ENCODE data around the gene SNTG2. TPM values are rescaled to one million over a fixed set of nuclear protein-coding genes. Genes with fewer than 3 reads are reported as not detected.
A peak's percentile ranks its signal among the peaks of the same experiment; 100 is the strongest.

Gene SNTG2
- total RNA-seq, 3 donors from 2014 or later (not counting 1 experiment from before 2014, with no cell fraction given) = not detected

DNA sequence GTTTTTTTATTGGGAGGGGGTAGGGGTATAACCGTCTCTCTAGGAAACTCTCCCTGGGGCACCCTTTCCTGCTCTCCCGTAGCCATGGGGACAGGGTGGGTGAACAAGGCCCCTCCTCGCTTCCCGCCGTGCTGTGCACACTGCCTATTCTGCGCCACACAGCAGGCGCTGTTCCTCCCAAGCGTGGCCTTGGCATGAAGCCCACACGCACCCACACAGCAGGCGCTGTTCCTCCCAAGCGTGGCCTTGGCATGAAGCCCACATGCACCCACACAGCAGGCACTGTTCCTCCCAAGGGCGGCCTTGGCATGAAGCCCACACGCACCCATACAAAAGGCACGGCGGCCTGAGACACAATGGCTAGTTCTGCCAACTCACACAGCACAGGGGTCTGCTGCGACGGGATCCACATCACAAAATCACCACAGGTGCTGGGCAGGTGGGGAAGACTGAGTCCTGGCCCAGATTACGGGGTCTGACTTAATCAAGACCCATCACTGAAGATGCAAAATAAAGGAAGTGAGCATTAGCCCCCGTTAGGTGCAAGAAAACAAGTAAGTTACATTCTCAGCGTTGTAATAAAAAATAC lies 416.0 kb downstream of the SNTG2 start:
- no peaks in the 10 kb centered on the region for H3K4me1 Mint-ChIP-seq
- H3K36me3 Mint-ChIP-seq = no peaks in the 10 kb centered on the region
- H3K4me3 Mint-ChIP-seq = no peak overlapping the region
- Histone ChIP-seq H3K4me3 (ENCODE audit: low read length) (no peak overlapping the region), H3K27ac (ENCODE audit: low read length) (no peak overlapping the region), H3K9me3 (ENCODE audit: control insufficient read depth, insufficient read depth, low read length) (no peaks in the 10 kb centered on the region), H3K36me3 (ENCODE audit: control insufficient read depth, insufficient read depth, low read length) (no peaks in the 10 kb centered on the region), H3K27me3 (ENCODE audit: control insufficient read depth, insufficient read depth, low read length) (no peaks in the 10 kb centered on the region), H3K4me1 (ENCODE audit: control insufficient read depth, insufficient read depth, low read length) (no peaks in the 10 kb centered on the region)
- WGBS (ENCODE audit: insufficient coverage) = 23% methylated on average over 20 of the region's 20 CpGs
- ATAC-seq = peak in 1 of 3 donors; percentile 21
- intact Hi-C loops (cut with micrococcal nuclease) = no loop called here
- H3K27me3 Mint-ChIP-seq (ENCODE audit: low read depth in 2 of 2) = peaks cover 3 to 46% of the 10 kb centered on the region in 2 donors
- no peak for TF ChIP-seq CTCF (IDR thresholded peaks at IDR 0.05)
- no peak overlapping the region for H3K27ac Mint-ChIP-seq
- H3K9me3 Mint-ChIP-seq = no peaks in the 10 kb centered on the region
- peak in 1 of 2 donors; percentile 22 for DNase-seq

GRCh38 chr2:1367601-1368000 lies 417.0 kb downstream of the SNTG2 start:
- H3K27ac ChIP-seq (ENCODE audit: low read length) = no peak overlapping the region
- no peak for TF ChIP-seq CTCF (IDR thresholded peaks at IDR 0.05)
- H3K4me3 Mint-ChIP-seq = no peak overlapping the region

GRCh38 chr2:1369905-1370304 lies 419.3 kb downstream of the SNTG2 start:
- H3K27ac ChIP-seq (ENCODE audit: low read length) = no peak overlapping the region
- no peak for ATAC-seq
- no peaks in the 10 kb centered on the region for H3K36me3 Mint-ChIP-seq
- H3K27me3 Mint-ChIP-seq (ENCODE audit: low read depth in 2 of 2) = peaks cover 7 to 47% of the 10 kb centered on the region in 2 donors
- intact Hi-C loops (cut with micrococcal nuclease) = no loop called here
- H3K4me1 Mint-ChIP-seq = no peaks in the 10 kb centered on the region
- H3K9me3 ChIP-seq (ENCODE audit: control insufficient read depth, insufficient read depth, low read length) = no peaks in the 10 kb centered on the region
- 93% methylated on average over 10 of the region's 10 CpGs for WGBS (ENCODE audit: insufficient coverage)
- no peak for TF ChIP-seq CTCF (IDR thresholded peaks at IDR 0.05)
- H3K27me3 ChIP-seq (ENCODE audit: control insufficient read depth, insufficient read depth, low read length) = no peaks in the 10 kb centered on the region
- no peak overlapping the region for H3K4me3 Mint-ChIP-seq
- no peak for DNase-seq
- no peak overlapping the region for H3K4me3 ChIP-seq (ENCODE audit: low read length)
- H3K36me3 ChIP-seq (ENCODE audit: control insufficient read depth, insufficient read depth, low read length) = no peaks in the 10 kb centered on the region
- no peak overlapping the region for H3K27ac Mint-ChIP-seq
- no peaks in the 10 kb centered on the region for H3K4me1 ChIP-seq (ENCODE audit: control insufficient read depth, insufficient read depth, low read length)
- H3K9me3 Mint-ChIP-seq = no peaks in the 10 kb centered on the region

More at GRCh38 chr2:1367601-1368000, 417.0 kb downstream of the SNTG2 start:
- H3K27me3 Mint-ChIP-seq (ENCODE audit: low read depth in 2 of 2) = peaks cover 7 to 53% of the 10 kb centered on the region in 2 donors
- no peak for ATAC-seq
- 57% methylated on average over 9 of the region's 9 CpGs for WGBS (ENCODE audit: insufficient coverage)
- intact Hi-C loops (cut with micrococcal nuclease) = no loop called here
- H3K27ac Mint-ChIP-seq = no peak overlapping the region
- no peaks in the 10 kb centered on the region for H3K4me1 Mint-ChIP-seq
- no peaks in the 10 kb centered on the region for H3K9me3 Mint-ChIP-seq
- Histone ChIP-seq H3K27me3 (ENCODE audit: control insufficient read depth, insufficient read depth, low read length) (no peaks in the 10 kb centered on the region), H3K4me1 (ENCODE audit: control insufficient read depth, insufficient read depth, low read length) (no peaks in the 10 kb centered on the region), H3K36me3 (ENCODE audit: control insufficient read depth, insufficient read depth, low read length) (no peaks in the 10 kb centered on the region), H3K4me3 (ENCODE audit: low read length) (no peak overlapping the region), H3K9me3 (ENCODE audit: control insufficient read depth, insufficient read depth, low read length) (no peaks in the 10 kb centered on the region)
- no peaks in the 10 kb centered on the region for H3K36me3 Mint-ChIP-seq
- DNase-seq = no peak

GRCh38 chr2:1370461-1370860 lies 419.8 kb downstream of the SNTG2 start:
- Mint-ChIP-seq H3K27ac (no peak overlapping the region), H3K27me3 (ENCODE audit: low read depth in 2 of 2) (peaks cover 5 to 41% of the 10 kb centered on the region in 2 donors), H3K36me3 (no peaks in the 10 kb centered on the region), H3K9me3 (no peaks in the 10 kb centered on the region), H3K4me1 (no peaks in the 10 kb centered on the region), H3K4me3 (no peak overlapping the region)
- DNase-seq (no peak), ATAC-seq (no peak)
- TF ChIP-seq CTCF (IDR thresholded peaks at IDR 0.05) = no peak
- no peak overlapping the region for H3K4me3 ChIP-seq (ENCODE audit: low read length)
- no peak overlapping the region for H3K27ac ChIP-seq (ENCODE audit: low read length)
- no peaks in the 10 kb centered on the region for H3K4me1 ChIP-seq (ENCODE audit: control insufficient read depth, insufficient read depth, low read length)
- no peaks in the 10 kb centered on the region for H3K9me3 ChIP-seq (ENCODE audit: control insufficient read depth, insufficient read depth, low read length)
- H3K36me3 ChIP-seq (ENCODE audit: control insufficient read depth, insufficient read depth, low read length) = no peaks in the 10 kb centered on the region
- WGBS (ENCODE audit: insufficient coverage) = 79% methylated on average over 4 of the region's 4 CpGs
- intact Hi-C loops (cut with micrococcal nuclease) = no loop called here
- no peaks in the 10 kb centered on the region for H3K27me3 ChIP-seq (ENCODE audit: control insufficient read depth, insufficient read depth, low read length)

Measured in natural killer cell (primary cell).